GM18517 (cell line): ENCODE measurements around the gene NKX2-8.
"Not testable (repeated sequence)": the region's sequence is repeated elsewhere in the genome, so short reads cannot be mapped to it uniquely, and the experiment has no call there.

Source experiments
- ATAC-seq: cut with Tn5 transposase; IDR thresholded peaks from one replicate; pipeline ENCODE4 v1.9.1; 2021; ENCODE audit warnings: mild to moderate bottlenecking, moderate library complexity; ENCODE audit not compliant: unreplicated experiment

Gene NKX2-8

GRCh38 chr14:36580141-36580855, 2.1 kb downstream of the NKX2-8 start:
- ATAC-seq: no peak

DNA sequence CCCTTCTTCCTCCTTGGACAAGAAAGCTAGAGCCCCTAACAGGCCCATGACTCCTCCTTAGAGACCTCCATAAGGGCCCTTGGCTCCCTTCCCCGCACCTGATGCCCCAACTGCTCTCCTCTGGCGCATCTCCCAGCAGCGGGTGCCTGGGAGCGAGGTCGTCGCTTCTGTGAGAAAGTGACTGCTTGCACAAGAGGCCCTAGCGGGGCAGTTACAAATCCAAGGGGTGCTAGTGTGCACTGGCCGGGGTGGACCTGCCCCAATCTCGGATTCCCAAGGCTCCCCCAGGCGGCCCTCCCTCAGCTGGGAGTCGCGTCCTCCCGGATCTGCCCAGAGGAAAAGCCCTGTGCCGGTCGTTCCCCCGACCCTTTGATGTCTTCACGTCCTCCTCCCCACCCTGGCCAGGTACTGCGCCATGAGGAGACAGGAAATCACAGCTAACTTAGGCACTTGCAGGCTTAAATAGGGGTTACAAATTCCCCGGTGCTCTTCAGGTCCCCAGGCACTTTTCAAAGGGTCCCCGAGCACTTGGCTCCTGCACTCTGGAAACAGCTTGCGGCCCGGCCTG, 2.8 kb downstream of the NKX2-8 start:
- ATAC-seq: no peak

DNA sequence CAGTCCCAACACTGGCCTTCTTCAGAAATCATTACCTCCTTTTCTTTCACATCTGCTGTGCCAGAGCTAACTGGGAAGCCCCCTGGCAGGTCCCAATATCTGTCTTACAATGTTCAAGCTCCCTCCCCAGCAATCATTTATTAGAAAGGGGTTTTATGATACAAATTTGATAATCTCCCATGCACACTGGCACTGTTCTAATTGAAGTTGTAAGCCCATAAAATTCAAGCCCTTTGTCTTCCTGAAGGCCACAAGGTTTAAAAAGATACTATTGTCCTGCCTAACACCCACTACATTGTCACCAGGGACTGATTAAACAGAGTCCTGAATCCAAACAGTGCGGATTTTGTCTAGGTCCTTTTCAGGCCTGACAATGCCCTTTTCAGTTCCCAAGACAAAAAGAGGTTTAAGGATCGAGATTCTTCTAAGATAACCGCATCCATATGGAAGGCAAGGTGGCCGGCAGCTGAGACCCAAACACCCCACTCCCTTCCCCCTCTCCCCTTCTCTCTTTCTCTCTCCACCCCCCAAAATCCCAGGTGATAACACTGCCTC, 3.3 kb downstream of the NKX2-8 start:
- no peak for ATAC-seq

DNA sequence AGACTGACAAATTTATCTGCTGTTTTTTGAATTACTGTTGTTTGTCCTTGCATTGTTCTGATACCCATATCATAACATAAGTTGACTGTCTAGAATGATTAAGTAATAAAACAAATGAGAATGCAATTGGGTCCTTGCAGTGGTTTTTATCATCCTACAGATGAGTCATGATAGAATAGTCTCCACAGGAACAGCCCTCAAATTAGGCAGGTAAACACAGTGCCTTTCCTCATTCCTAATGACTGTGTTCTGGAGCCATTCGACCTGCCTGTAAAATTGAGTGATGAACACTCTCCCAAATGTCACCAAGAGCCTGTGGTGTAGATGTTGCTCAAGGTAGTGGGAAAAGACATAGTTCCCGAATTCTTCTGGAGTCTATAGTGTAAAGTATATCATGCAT, 12.3 kb downstream of the NKX2-8 start:
- no peak for ATAC-seq

DNA sequence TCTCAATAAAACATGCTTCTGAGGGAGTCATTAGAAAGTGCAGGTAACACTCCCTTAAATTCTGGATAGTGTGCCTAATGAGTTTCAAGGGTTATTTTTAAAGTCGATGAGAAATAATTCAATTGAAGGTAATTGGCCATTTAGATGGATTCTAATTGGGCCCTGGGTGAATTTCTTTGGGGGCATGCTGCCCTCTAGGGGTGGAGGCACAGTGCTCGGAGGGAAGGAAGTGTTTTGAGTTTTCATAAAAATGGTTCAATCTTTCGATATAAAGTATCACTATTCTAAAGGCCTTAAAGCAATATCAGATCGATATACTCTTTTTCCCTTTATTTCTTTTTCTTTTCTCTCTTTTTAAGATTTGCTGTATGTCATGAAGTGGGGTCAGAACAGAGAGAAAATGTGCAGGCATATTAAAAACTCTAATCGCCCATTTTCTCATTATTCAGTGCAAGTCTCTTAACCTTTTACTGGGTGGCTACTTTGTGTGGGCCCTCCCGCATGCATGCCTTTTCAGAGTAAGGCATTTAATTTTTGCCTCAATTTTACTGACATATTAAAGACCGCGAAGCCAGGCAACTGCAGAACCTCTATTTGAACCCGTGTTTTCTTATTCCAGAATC, 25.5 kb downstream of the NKX2-8 start:
- ATAC-seq: no peak

DNA sequence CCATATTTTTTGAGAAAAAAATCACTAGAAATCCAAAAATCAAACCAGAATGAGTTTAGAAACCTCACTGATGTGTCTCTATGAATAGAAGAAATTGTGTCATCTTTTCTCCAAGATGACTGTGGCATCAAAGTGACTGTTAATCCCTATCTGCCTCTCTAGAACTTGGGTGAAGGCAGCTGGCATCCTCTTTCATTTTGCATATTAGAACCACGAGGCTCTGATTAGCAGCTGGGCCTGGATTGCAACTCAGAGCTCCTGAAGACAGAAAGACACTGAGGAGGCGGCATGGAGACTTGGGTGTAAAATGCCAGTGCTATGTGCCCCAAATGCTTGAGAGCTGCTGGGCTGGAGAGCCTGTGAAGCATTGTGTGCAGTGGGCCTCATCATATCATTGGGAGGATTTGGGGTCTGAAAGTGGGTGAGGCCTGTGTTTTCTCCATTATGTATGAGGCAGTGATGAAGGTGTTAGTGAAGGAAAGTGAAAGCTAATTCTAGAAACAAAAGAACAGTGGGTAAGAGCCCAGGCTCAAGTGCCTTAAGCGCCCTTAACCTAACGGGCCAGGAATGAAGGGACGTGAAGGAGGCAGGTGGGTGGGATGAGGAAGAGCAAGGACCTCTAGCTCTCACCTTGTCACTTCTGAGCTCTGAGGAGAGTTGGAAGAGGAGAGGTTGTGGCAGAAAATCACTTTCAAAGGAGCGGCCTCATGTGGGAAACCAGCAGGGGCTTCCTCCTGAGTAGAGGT, 26.2 kb downstream of the NKX2-8 start:
- no peak for ATAC-seq

DNA sequence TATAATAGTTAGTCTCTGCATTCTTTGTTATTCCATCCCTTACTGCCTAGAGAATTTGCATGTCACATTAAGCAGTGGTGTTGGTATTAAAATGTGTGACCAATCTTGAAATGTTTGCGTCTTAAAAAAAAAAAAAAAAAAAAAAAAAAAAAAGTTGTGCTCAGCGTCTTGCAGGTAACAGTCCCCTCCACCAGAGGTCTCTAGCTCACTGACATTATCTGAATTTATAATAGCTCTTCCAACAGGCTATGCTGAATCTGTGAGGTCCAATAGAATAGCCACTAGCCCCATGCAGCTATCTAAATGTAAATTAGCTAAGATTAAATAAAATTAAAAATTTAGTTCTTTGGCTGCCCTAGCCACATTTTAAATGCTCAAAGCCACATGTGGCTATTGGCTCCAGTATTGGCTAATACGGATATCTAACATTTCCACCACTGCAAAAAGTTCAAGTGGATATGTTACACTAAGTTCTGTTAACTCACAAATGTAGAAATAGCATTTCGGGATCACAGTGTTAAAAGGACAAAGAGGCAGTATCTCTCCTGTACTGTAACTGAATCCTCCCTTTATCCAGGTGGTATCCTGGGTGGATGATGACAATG, 28.7 kb downstream of the NKX2-8 start:
- ATAC-seq: no peak

DNA sequence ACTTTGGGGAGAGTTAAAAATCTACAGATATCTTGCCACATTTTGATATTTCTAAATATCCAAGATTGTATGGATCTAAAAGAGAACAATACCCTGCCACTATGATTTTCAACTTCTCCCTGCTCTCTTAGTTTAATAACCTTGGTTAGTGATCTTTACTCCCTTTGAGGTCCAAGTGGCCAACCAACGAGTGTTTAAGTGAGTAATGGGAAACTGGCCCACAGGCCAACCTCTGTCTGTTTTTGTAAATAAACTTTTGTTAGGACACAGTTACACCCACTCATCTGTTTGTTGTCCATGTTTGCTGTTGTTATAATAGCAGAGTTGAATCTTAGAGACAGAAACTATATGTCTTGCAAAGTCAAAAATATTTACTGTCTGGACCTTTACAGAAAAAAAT, 31.5 kb downstream of the NKX2-8 start:
- no peak for ATAC-seq

- ATAC-seq: not testable (repeated sequence)
Observed at GRCh38 chr14:36544280-36544679, 38.1 kb downstream of the NKX2-8 start.

GRCh38 chr14:36538051-36538450, 44.4 kb downstream of the NKX2-8 start:
- no peak for ATAC-seq
